ENCODE data around the gene CREM.

DNA sequence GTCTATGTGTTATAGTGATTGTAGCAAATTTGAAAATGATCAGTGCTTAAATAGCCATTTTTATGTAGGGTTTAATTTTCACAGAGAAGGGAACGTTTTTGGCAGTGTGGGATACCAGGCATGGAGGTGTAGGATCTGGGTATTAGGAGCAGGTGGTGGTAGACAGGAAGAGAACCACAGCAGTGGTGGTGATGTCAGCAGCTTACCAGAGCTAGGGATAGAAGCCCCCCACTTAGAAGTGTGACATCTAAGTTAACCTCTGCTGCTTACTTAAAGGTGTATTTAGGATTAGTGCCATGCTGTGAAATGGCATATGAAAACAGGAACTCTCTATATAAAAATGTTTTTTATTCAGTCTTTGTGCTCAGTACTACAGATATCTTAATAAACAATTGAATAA, 73.8 kb downstream of the CREM start:
- TF ChIP-seq, protein P1, sequence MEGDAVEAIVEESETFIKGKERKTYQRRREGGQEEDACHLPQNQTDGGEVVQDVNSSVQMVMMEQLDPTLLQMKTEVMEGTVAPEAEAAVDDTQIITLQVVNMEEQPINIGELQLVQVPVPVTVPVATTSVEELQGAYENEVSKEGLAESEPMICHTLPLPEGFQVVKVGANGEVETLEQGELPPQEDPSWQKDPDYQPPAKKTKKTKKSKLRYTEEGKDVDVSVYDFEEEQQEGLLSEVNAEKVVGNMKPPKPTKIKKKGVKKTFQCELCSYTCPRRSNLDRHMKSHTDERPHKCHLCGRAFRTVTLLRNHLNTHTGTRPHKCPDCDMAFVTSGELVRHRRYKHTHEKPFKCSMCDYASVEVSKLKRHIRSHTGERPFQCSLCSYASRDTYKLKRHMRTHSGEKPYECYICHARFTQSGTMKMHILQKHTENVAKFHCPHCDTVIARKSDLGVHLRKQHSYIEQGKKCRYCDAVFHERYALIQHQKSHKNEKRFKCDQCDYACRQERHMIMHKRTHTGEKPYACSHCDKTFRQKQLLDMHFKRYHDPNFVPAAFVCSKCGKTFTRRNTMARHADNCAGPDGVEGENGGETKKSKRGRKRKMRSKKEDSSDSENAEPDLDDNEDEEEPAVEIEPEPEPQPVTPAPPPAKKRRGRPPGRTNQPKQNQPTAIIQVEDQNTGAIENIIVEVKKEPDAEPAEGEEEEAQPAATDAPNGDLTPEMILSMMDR (IDR thresholded peaks at IDR 0.05; ENCODE audit: insufficient read depth, low read length, poor library complexity, severe bottlenecking) = no peak
- no peak for TF ChIP-seq EZH2phosphoT487 (conservative IDR thresholded peaks at IDR 0.05; ENCODE audit: low read length)
